Fibroblast of upper back skin (primary cell): ENCODE measurements around the gene B4GALT1.
"Not testable (repeated sequence)": the region's sequence is repeated elsewhere in the genome, so short reads cannot be mapped to it uniquely, and the experiment has no call there.

Experiments
- DNase-seq: peaks from one replicate; pipeline ENCODE4 v3.0.0-alpha.2; 2013

Gene B4GALT1

DNA sequence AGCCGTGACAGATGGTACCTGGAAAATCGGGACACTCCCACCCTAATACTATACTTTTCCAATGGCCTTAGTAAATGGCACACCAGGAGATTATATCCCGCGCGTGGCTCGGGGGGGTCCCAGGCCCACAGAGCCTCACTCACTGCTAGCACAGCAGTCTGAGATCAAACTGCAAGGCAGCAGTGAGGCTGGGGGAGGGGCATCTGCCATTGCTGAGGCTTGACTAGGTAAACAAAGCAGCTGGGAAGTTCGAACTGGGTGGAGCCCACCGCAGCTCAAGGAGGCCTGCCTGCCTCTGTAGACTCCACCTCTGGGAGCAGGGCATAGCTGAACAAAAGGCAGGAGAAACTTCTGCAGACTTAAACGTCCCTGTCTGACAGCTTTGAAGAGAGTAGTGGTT, 81.5 kb downstream of the B4GALT1 start:
- DNase-seq: not testable (repeated sequence)

GRCh38 chr9:33082538-33083326, 84.4 kb downstream of the B4GALT1 start:
- DNase-seq: no peak

- DNase-seq: no peak
These were observed 85.0 kb downstream of the B4GALT1 start for GRCh38 chr9:33082128-33082527.

DNA sequence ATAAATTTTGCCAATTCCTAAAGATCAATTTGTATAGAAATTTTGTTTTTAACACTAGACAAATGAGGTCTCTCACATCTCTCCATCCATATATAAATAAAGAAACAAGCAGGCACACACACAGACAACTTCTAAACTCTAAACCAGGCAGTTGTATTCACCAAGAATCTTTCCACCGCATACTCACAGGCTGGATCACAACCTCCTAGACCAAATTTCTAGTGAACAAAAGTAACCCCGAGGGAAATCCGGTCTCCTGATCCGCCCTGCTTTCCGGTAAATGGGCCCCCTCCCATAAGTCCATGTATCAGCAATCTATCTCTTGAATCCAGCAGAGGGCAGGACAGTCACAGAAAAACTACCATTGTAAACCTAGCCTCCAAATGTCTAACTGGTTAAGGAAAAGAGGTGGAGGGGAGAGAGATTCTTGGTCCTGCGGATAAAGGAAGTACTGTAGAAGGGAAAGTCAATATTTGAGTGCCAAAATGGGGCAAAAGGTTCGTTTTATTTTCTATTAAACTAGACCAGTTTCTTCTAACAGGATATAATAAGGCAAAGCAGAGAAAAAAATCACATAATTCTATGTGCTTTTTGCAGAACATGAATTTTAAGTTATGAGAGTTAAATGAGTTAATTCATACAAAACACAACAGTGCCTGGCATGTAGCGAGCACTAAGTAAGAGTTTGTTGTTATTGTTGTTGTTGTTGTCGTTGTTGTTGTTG, 85.8 kb downstream of the B4GALT1 start:
- DNase-seq: peak; percentile 92

- no peak for DNase-seq
These were observed 86.6 kb downstream of the B4GALT1 start for GRCh38 chr9:33080534-33080933.

DNA sequence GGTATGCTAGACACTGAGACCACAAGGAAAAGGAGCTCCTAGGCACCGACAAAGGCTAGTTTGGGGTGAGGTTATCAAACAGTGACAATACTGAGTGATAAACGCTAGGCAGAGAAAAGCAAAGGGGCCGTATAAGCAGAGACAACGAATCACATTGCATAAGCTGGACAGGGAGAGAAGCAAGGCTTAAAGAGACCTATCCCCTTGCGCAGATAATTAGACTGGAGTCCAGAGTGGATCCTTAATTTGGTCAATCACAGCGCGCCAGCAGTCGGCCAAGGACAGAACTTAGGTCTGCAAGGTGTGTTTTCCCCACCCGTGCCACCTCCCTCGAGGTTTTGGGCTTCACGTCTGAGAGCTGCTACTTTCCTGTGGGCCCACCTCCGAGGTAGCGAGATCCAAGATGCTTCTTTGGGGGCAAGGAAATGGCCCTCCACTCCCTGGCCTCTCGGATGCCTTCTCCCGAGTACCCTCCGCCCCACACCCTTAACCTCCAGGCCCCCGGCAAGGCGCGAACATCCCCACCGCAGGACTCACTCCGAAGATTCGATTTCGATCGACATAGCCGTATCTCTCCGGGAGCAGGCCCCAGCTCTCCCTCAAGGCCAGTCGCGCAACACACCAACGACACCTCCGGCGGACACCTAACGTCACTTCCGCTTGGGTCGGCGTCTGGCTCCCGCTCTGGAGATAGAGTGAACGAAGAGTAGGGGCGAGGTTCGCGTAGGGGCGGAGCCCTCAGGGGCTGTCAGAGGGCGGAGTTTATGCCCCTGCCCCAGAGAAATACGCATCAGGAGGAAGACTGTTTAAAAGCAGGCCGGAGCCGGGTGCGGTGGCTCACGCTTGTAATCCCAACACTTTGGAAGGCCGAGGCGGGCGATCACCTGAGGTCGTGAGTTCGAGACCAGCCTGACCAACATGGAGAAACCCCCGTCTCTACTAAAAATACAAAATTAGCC, 90.8 kb downstream of the B4GALT1 start, which contains the start of gene SMU1:
SMU1 (minus strand) TSS at position 629 of the 959 bp plus-strand sequence; CDS start at position 563, 66 bp downstream.
- peak; percentile 98 for DNase-seq

DNA sequence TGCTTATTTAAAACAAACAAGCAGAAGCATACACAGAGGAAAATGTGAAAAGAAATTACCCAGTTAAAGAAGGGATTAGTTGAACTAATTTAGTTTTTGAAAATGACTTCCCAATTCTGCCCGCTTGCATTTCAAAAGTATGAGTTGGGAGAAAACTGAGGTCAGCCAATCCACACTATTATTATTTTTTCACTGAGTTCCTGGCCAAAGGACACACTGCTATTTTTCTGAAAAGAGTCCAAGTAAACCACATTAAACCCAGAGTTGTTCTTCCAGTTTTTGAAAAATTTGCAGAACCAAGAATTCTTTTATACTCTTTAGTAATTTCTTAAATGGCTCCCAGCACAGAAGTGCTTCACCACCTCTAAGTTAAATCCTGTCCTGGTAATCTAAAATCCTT, 98.1 kb downstream of the B4GALT1 start:
- DNase-seq: no peak

DNA sequence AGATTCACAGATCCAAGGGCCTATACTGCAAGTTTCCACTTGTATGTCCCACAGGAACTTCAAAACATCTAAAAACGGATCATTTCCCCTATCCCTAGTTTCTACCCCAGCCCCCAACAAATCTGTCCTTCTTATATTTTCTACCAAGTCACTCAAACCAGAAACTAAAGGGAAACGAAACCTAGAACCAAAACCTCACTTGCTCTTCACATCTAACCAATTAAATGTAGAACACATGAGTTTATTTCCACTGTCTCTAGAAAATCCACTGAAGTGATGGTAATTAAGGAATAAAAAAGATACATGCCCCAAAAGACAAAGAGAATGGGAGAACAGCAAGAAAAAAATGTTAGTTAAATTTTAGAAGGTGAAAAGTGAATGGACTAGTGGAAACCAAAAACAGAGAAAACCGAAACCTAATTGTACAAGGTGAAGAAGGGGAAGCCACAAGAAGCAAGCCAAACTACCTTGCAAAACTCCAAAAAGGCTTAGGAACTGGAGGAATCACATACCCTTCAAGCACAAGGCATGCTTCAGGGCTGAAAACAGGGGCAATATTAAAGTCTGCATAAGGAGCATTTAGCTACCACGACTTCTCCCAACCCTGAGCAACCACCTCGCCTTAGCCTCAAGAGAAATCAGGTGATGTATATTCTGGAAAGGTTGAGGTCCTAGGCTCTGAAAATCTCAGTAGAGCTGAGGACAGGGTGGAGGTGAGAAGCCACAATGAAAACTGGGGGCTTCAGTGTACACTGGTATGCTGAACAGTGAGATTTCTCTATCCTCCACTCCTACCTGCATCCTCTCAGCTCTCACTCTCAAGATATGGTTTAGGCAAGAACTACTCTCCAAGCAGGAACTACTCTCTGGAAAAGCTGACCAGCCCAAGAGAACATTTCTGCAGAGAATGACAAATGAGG, 101.7 kb downstream of the B4GALT1 start:
- DNase-seq: no peak
